Glutamatergic neuron (in vitro differentiated cells): ENCODE data around the gene MUC4. TPM values are rescaled to one million over a fixed set of nuclear protein-coding genes. Genes with fewer than 3 reads are reported as not detected.
"Not testable (repeated sequence)": the region's sequence is repeated elsewhere in the genome, so short reads cannot be mapped to it uniquely, and the experiment has no call there.

Experiments
- DNase-seq: peaks from one replicate; pipeline ENCODE4 v3.0.0; 2022
- H3K27ac Mint-ChIP-seq: one replicate; pipeline ENCODE4 v1.8.0; 2020; ENCODE audit warnings: mild to moderate bottlenecking, mixed read lengths, inconsistent platforms; ENCODE audit not compliant: unreplicated experiment
- H3K27me3 Mint-ChIP-seq: one replicate; pipeline ENCODE4 v1.8.0; 2020; ENCODE audit warnings: mild to moderate bottlenecking, moderate library complexity, mixed read lengths, inconsistent platforms; ENCODE audit not compliant: unreplicated experiment
- H3K36me3 Mint-ChIP-seq: one replicate; pipeline ENCODE4 v1.8.0; 2020; ENCODE audit warnings: mild to moderate bottlenecking, mixed read lengths, inconsistent platforms; ENCODE audit not compliant: unreplicated experiment
- H3K4me1 Mint-ChIP-seq: one replicate; pipeline ENCODE4 v1.8.0; 2020; ENCODE audit warnings: mild to moderate bottlenecking, low read depth, mixed read lengths, inconsistent platforms; ENCODE audit not compliant: unreplicated experiment
- H3K4me3 Mint-ChIP-seq: one replicate; pipeline ENCODE4 v1.8.0; 2020; ENCODE audit warnings: mild to moderate bottlenecking, mixed read lengths, inconsistent platforms; ENCODE audit not compliant: unreplicated experiment
- H3K9me3 Mint-ChIP-seq: one replicate; pipeline ENCODE4 v1.8.0; 2020; ENCODE audit warnings: mild to moderate bottlenecking, moderate library complexity, mixed read lengths, inconsistent platforms; ENCODE audit not compliant: unreplicated experiment
- CTCF ChIP-seq: fragments of 200-600 bp; sonication (generic); IDR thresholded peaks from one replicate; pipeline ENCODE4 v1.5.0; 2021; ENCODE audit not compliant: partially characterized antibody, unreplicated experiment
- total RNA-seq: library from RNA; stranded (reverse); fragmentation: NEBNext Ultra II Directional; extraction: Animal tissue kit (Norgen Biotek cat#: 25700); gene quantifications from one replicate; pipeline ENCODE4 v1.2.1, GENCODE V29; 2021; ENCODE audit not compliant: unreplicated experiment

Gene MUC4
- total RNA-seq, 1 donor from 2014 or later = 2.5 TPM

- H3K27ac Mint-ChIP-seq = no peak overlapping the region
- TF ChIP-seq CTCF = no peak
- no peak overlapping the region for H3K4me3 Mint-ChIP-seq
- H3K27me3 Mint-ChIP-seq = peaks cover under 1% of the 10 kb centered on the region
- H3K9me3 Mint-ChIP-seq = peaks cover 7% of the 10 kb centered on the region
- H3K36me3 Mint-ChIP-seq = no peaks in the 10 kb centered on the region
- no peak for DNase-seq
- H3K4me1 Mint-ChIP-seq = no peaks in the 10 kb centered on the region
Observed at GRCh38 chr3:195715134-195715533, 96.6 kb downstream of the MUC4 start.

GRCh38 chr3:195714380-195715011 is 97.2 kb downstream of the MUC4 start:
- Mint-ChIP-seq H3K9me3 (peaks cover 7% of the 10 kb centered on the region), H3K4me3 (no peak overlapping the region), H3K4me1 (no peaks in the 10 kb centered on the region), H3K27ac (no peak overlapping the region), H3K27me3 (peaks cover 2% of the 10 kb centered on the region), H3K36me3 (no peaks in the 10 kb centered on the region)
- no peak for TF ChIP-seq CTCF
- DNase-seq = no peak

GRCh38 chr3:195713150-195713549 is 98.6 kb downstream of the MUC4 start:
- H3K36me3 Mint-ChIP-seq, H3K4me1 Mint-ChIP-seq, H3K27ac Mint-ChIP-seq, DNase-seq, H3K4me3 Mint-ChIP-seq, H3K27me3 Mint-ChIP-seq, H3K9me3 Mint-ChIP-seq: not testable (repeated sequence)

GRCh38 chr3:195712535-195712910 is 99.2 kb downstream of the MUC4 start:
- not testable (repeated sequence) for H3K36me3 Mint-ChIP-seq, H3K27me3 Mint-ChIP-seq

GRCh38 chr3:195711813-195712534 is 99.8 kb downstream of the MUC4 start:
- no peak overlapping the region for H3K27ac Mint-ChIP-seq
- TF ChIP-seq CTCF = no peak

More at GRCh38 chr3:195712535-195712910, 99.2 kb downstream of the MUC4 start:
- not testable (repeated sequence) for H3K9me3 Mint-ChIP-seq, H3K27ac Mint-ChIP-seq, H3K4me1 Mint-ChIP-seq, H3K4me3 Mint-ChIP-seq, DNase-seq

GRCh38 chr3:195711091-195711812 is 100.5 kb downstream of the MUC4 start:
- H3K27ac Mint-ChIP-seq, H3K27me3 Mint-ChIP-seq, H3K36me3 Mint-ChIP-seq, H3K4me3 Mint-ChIP-seq, H3K4me1 Mint-ChIP-seq, DNase-seq, H3K9me3 Mint-ChIP-seq: not testable (repeated sequence)

More at GRCh38 chr3:195711813-195712534, 99.8 kb downstream of the MUC4 start:
- peaks cover 7% of the 10 kb centered on the region for H3K9me3 Mint-ChIP-seq
- no peak for DNase-seq
- peaks cover 2% of the 10 kb centered on the region for H3K27me3 Mint-ChIP-seq
- no peaks in the 10 kb centered on the region for H3K4me1 Mint-ChIP-seq
- no peak overlapping the region for H3K4me3 Mint-ChIP-seq
- H3K36me3 Mint-ChIP-seq = no peaks in the 10 kb centered on the region

- not testable (repeated sequence) for H3K27ac Mint-ChIP-seq, DNase-seq, H3K4me1 Mint-ChIP-seq, H3K9me3 Mint-ChIP-seq, H3K4me3 Mint-ChIP-seq, H3K36me3 Mint-ChIP-seq, H3K27me3 Mint-ChIP-seq
Observed at GRCh38 chr3:195710126-195710905, 101.4 kb downstream of the MUC4 start.
